Measurements from ENCODE around the gene SLC26A2.

The SLC26A2 gene

GRCh38 chr5:149961957-149962409 is 1.4 kb downstream of the SLC26A2 start:
- peak; percentile 57 for DNase-seq (ENCODE audit: low spot score)

- DNase-seq (ENCODE audit: low spot score), result no peak
These were observed 2.2 kb downstream of the SLC26A2 start for GRCh38 chr5:149962601-149963300.

- no peak for DNase-seq (ENCODE audit: low spot score)
These were observed 3.2 kb downstream of the SLC26A2 start for GRCh38 chr5:149963729-149964128.

GRCh38 chr5:149966946-149967345 is 6.4 kb downstream of the SLC26A2 start:
- DNase-seq (ENCODE audit: low spot score), result no peak

- DNase-seq (ENCODE audit: low spot score), result no peak
These were observed 8.8 kb downstream of the SLC26A2 start for GRCh38 chr5:149969181-149969930.

GRCh38 chr5:149975409-149975808 is 14.9 kb downstream of the SLC26A2 start:
- no peak for DNase-seq (ENCODE audit: low spot score)

GRCh38 chr5:149979896-149980295 is 19.3 kb downstream of the SLC26A2 start:
- no peak for DNase-seq (ENCODE audit: low spot score)

- DNase-seq (ENCODE audit: low spot score), result no peak
These were observed 20.6 kb downstream of the SLC26A2 start for GRCh38 chr5:149981206-149981605.

- DNase-seq (ENCODE audit: low spot score), result no peak
These were observed 21.9 kb downstream of the SLC26A2 start for GRCh38 chr5:149982505-149982904.

- no peak for DNase-seq (ENCODE audit: low spot score)
These were observed 27.6 kb downstream of the SLC26A2 start for GRCh38 chr5:149988126-149988525.

GRCh38 chr5:149990518-149991376 is 30.2 kb downstream of the SLC26A2 start:
- DNase-seq (ENCODE audit: low spot score), result peak; percentile 81

- DNase-seq (ENCODE audit: low spot score), result no peak
These were observed 32.9 kb downstream of the SLC26A2 start for GRCh38 chr5:149993471-149993870.

- no peak for DNase-seq (ENCODE audit: low spot score)
These were observed 35.0 kb downstream of the SLC26A2 start for GRCh38 chr5:149995385-149996204.

- no peak for DNase-seq (ENCODE audit: low spot score)
These were observed 35.8 kb downstream of the SLC26A2 start for GRCh38 chr5:149996205-149996890.

- DNase-seq (ENCODE audit: low spot score), result no peak
These were observed 37.7 kb downstream of the SLC26A2 start for GRCh38 chr5:149998281-149998680.

GRCh38 chr5:149999359-149999758 is 38.8 kb downstream of the SLC26A2 start:
- peak; percentile 20 for DNase-seq (ENCODE audit: low spot score)

- no peak for DNase-seq (ENCODE audit: low spot score)
These were observed 39.3 kb downstream of the SLC26A2 start for GRCh38 chr5:149999866-150000255.

- peak; percentile 97 for DNase-seq (ENCODE audit: low spot score)
These were observed 39.9 kb downstream of the SLC26A2 start, which contains the start of the genes HMGXB3 and TIGD6 for GRCh38 chr5:150000256-150000989. Gene HMGXB3, plus strand, starts transcription at chr5:150000739. Its CDS starts 4,114 bp downstream, at chr5:150004853. Gene TIGD6, minus strand, starts transcription at chr5:150000654. Its CDS starts 4,306 bp downstream, at chr5:149996348.

GRCh38 chr5:150000990-150001659 is 40.6 kb downstream of the SLC26A2 start:
- DNase-seq (ENCODE audit: low spot score), result peak; percentile 59

All from kidney tubule cell (primary cell).